ENCODE results near the gene ITFG1. TPM values are rescaled to one million over a fixed set of nuclear protein-coding genes. Genes with fewer than 3 reads are reported as not detected.

The ITFG1 gene
- polyA plus RNA-seq, 3 donors: 28.9 to 62.5 (median 35.3) TPM

DNA sequence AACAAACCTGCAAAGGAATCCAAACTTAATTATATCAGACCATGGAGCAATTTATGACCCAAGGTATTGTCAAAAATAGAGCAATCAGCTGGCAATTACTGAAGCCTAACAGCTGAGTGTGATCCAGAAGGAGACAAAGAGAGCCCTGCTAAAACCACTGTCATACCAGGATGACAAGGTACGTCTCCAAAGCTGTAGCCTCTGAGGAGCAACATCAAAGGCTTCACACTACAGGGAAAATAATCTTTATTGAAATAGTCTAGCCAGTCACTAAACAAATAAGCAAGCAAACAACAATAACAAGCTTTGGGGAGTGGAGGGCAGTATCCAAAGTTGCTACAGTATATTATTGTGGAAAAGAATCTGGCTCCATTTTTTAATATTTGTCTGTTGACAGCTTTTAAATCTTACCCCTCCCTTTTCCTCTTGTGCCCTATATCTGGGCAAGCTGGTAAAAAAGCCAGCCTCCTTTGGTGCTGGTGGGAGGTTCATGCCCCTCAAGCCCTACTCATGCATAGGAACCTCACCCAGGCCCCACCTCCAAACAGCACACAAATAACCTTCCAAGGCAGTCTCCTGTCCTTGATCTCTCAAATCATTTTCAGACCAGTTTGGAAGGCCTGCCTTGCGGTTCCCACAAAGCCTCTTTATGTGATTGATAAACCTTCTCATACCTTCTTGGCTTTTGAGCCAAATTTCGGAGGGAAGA, 73.7 kb downstream of the ITFG1 start:
- no peak overlapping the region for H3K27ac Mint-ChIP-seq
- no peak overlapping the region for H3K9ac ChIP-seq (ENCODE audit: insufficient read depth, low read length, poor library complexity, severe bottlenecking)
- no peaks in the 10 kb centered on the region for H3K79me2 ChIP-seq (ENCODE audit: insufficient read depth, low read length)
- H3K27ac ChIP-seq (ENCODE audit: low read depth in 1 of 2, low read length in 2 of 2): no peak overlapping the region
- no peak overlapping the region for H3K4me3 ChIP-seq (replicated peaks in 1 of 3; ENCODE audit: low read depth in 2 of 3, low read length in 3 of 3)
- TF ChIP-seq, protein P1, sequence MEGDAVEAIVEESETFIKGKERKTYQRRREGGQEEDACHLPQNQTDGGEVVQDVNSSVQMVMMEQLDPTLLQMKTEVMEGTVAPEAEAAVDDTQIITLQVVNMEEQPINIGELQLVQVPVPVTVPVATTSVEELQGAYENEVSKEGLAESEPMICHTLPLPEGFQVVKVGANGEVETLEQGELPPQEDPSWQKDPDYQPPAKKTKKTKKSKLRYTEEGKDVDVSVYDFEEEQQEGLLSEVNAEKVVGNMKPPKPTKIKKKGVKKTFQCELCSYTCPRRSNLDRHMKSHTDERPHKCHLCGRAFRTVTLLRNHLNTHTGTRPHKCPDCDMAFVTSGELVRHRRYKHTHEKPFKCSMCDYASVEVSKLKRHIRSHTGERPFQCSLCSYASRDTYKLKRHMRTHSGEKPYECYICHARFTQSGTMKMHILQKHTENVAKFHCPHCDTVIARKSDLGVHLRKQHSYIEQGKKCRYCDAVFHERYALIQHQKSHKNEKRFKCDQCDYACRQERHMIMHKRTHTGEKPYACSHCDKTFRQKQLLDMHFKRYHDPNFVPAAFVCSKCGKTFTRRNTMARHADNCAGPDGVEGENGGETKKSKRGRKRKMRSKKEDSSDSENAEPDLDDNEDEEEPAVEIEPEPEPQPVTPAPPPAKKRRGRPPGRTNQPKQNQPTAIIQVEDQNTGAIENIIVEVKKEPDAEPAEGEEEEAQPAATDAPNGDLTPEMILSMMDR (IDR thresholded peaks at IDR 0.05): no peak
- no peak overlapping the region for H2AFZ ChIP-seq (ENCODE audit: insufficient read depth, low read depth, low read length, poor library complexity, severe bottlenecking)
- no peak overlapping the region for H3K4me2 ChIP-seq (replicated peaks; ENCODE audit: extremely low read depth, low read length, poor library complexity, severe bottlenecking)
- intact Hi-C loops (cut with micrococcal nuclease): no loop called here
- H3K4me1 ChIP-seq (ENCODE audit: control insufficient read depth in 1 of 2, insufficient read depth in 2 of 2, low read length in 2 of 2): peaks cover 4 to 5% of the 10 kb centered on the region in 2 donors
- DNase-seq: no peak
- no peaks in the 10 kb centered on the region for H3K9me3 Mint-ChIP-seq
- no peaks in the 10 kb centered on the region for H3K27me3 ChIP-seq (ENCODE audit: control insufficient read depth in 2 of 2, insufficient read depth in 2 of 2, low read length in 2 of 2)
- peaks cover 0 to 18% of the 10 kb centered on the region in 2 donors for H3K36me3 ChIP-seq (replicated peaks in 1 of 2; ENCODE audit: control insufficient read depth in 1 of 2, insufficient read depth in 2 of 2, low read length in 2 of 2)
- no CpG with 5 or more reads among the region's 3 CpGs for WGBS (ENCODE audit: insufficient coverage)
- peaks cover 38 to 39% of the 10 kb centered on the region in 2 donors for H3K36me3 Mint-ChIP-seq
- H3K27me3 Mint-ChIP-seq (ENCODE audit: low read depth in 3 of 3): peaks cover 0 to 3% (median 2%) of the 10 kb centered on the region in 3 donors
- H3K9me3 ChIP-seq (replicated peaks in 1 of 2; ENCODE audit: control insufficient read depth in 1 of 2, insufficient read depth in 1 of 2, low read length in 2 of 2): no peaks in the 10 kb centered on the region
- H3K4me1 Mint-ChIP-seq: peaks cover 6% of the 10 kb centered on the region
- peaks cover 9% of the 10 kb centered on the region for H4K20me1 ChIP-seq (ENCODE audit: insufficient read depth, low read length)
- H3K4me3 Mint-ChIP-seq: no peak overlapping the region

DNA sequence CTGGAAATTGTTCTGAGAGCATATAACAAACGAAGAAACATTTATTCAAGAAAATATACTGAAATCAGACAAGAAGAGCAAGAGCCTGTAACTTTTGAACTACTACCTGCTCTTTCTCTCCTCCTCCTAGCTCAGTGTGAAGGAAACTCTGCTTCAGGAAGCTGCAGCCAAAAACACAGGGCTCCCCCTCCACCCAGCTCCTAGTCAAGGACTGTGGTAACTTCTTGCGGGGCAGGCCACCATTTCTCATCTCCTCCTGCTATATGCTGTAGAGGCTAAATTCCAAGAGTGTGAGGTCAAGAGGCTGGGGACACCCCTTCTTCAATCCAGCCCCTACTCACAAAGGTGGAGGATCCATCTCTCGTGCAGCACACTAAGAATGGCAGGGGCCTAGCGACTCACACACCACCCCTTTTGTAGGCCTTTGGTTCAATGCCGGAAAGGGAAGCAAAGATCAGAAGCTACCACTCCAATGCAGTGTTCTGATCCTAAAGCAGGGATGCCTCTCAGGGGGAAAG, 74.6 kb downstream of the ITFG1 start:
- H3K27me3 Mint-ChIP-seq (ENCODE audit: low read depth in 3 of 3): peaks cover 0 to 3% (median 2%) of the 10 kb centered on the region in 3 donors
- no peak overlapping the region for H3K4me2 ChIP-seq (replicated peaks; ENCODE audit: extremely low read depth, low read length, poor library complexity, severe bottlenecking)
- no peak overlapping the region for H3K4me3 ChIP-seq (replicated peaks in 1 of 3; ENCODE audit: low read depth in 2 of 3, low read length in 3 of 3)
- H3K9me3 ChIP-seq (replicated peaks in 1 of 2; ENCODE audit: control insufficient read depth in 1 of 2, insufficient read depth in 1 of 2, low read length in 2 of 2): no peaks in the 10 kb centered on the region
- no peak for DNase-seq
- H3K9me3 Mint-ChIP-seq: no peaks in the 10 kb centered on the region
- H3K27me3 ChIP-seq (ENCODE audit: control insufficient read depth in 2 of 2, insufficient read depth in 2 of 2, low read length in 2 of 2): no peaks in the 10 kb centered on the region
- no peak overlapping the region for H3K9ac ChIP-seq (ENCODE audit: insufficient read depth, low read length, poor library complexity, severe bottlenecking)
- H3K4me1 ChIP-seq (ENCODE audit: control insufficient read depth in 1 of 2, insufficient read depth in 2 of 2, low read length in 2 of 2): no peaks in the 10 kb centered on the region
- H3K27ac Mint-ChIP-seq: no peak overlapping the region
- WGBS (ENCODE audit: insufficient coverage): 93% methylated on average over 2 of the region's 5 CpGs
- H2AFZ ChIP-seq (ENCODE audit: insufficient read depth, low read depth, low read length, poor library complexity, severe bottlenecking): no peak overlapping the region
- no peaks in the 10 kb centered on the region for H3K79me2 ChIP-seq (ENCODE audit: insufficient read depth, low read length)
- no peak overlapping the region for H3K27ac ChIP-seq (ENCODE audit: low read depth in 1 of 2, low read length in 2 of 2)
- peaks cover 37 to 41% of the 10 kb centered on the region in 2 donors for H3K36me3 Mint-ChIP-seq
- peaks cover 2% of the 10 kb centered on the region for H3K4me1 Mint-ChIP-seq
- H3K36me3 ChIP-seq (replicated peaks in 1 of 2; ENCODE audit: control insufficient read depth in 1 of 2, insufficient read depth in 2 of 2, low read length in 2 of 2): peaks cover 0 to 18% of the 10 kb centered on the region in 2 donors
- H4K20me1 ChIP-seq (ENCODE audit: insufficient read depth, low read length): peaks cover 5% of the 10 kb centered on the region
- TF ChIP-seq, protein P1 (IDR thresholded peaks at IDR 0.05): no peak
- intact Hi-C loops (cut with micrococcal nuclease): no loop called here
- no peak overlapping the region for H3K4me3 Mint-ChIP-seq

All from CD14-positive monocyte (primary cell).